ENCODE results near the gene WSCD2.

DNA sequence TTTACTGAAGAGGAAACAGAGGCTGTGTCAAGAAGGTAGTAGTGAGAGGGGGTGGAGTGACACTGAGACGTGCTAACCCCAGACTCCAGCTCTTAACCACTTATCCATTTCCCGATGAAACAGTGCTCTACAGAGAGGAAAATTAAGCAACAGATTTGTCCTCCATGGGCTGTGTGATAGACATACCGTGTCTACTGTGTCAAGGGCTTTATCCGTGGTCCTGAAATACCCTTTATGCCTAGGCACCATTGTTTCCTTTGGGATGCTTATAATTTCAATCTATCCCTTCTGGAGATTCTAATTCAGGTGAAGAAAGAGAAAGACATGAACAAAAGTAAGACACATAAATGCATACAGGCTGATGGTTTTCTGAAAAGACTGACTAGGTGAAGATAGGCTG lies 138.4 kb downstream of the WSCD2 start:
- TF ChIP-seq, protein P1, sequence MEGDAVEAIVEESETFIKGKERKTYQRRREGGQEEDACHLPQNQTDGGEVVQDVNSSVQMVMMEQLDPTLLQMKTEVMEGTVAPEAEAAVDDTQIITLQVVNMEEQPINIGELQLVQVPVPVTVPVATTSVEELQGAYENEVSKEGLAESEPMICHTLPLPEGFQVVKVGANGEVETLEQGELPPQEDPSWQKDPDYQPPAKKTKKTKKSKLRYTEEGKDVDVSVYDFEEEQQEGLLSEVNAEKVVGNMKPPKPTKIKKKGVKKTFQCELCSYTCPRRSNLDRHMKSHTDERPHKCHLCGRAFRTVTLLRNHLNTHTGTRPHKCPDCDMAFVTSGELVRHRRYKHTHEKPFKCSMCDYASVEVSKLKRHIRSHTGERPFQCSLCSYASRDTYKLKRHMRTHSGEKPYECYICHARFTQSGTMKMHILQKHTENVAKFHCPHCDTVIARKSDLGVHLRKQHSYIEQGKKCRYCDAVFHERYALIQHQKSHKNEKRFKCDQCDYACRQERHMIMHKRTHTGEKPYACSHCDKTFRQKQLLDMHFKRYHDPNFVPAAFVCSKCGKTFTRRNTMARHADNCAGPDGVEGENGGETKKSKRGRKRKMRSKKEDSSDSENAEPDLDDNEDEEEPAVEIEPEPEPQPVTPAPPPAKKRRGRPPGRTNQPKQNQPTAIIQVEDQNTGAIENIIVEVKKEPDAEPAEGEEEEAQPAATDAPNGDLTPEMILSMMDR (IDR thresholded peaks at IDR 0.05) = no peak
- no peak for TF ChIP-seq POLR2A (IDR thresholded peaks at IDR 0.05)

Data from Peyer's patch (tissue), 4 donors.